Jurkat, Clone E6-1 (cell line): ENCODE measurements around the gene LRRC7.
"Not testable (repeated sequence)": the region's sequence is repeated elsewhere in the genome, so short reads cannot be mapped to it uniquely, and the experiment has no call there.

Source experiments
- DNase-seq: peaks from one replicate; pipeline ENCODE4 v3.0.0-alpha.2; 2011; ENCODE audit warnings: low read depth, low spot score
- H3K4me3 ChIP-seq: 2 replicates; pipeline ENCODE4 v1.5.1; 2011; ENCODE audit warnings: mild to moderate bottlenecking, low read length, control low read depth, moderate library complexity

The LRRC7 gene

DNA sequence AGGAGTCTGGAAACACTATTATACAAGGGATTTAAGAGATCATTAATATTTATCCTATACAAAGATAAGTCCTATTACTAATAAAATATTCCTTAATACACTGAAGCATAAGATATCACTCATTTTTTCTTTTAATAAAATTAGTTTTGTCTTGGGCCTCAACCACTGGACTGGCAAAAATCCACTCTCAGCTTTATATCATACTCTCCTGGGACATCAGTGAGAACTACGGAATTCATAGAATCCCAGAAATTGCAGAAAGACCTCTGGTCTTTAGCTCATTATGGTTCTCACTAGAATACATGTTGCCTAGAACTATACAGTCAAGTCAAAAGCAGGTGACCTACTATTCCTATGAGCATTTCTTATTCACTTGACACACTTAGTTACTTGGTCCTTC lies 352.7 kb downstream of the LRRC7 start:
- H3K4me3 ChIP-seq = no peak overlapping the region
- DNase-seq = no peak

DNA sequence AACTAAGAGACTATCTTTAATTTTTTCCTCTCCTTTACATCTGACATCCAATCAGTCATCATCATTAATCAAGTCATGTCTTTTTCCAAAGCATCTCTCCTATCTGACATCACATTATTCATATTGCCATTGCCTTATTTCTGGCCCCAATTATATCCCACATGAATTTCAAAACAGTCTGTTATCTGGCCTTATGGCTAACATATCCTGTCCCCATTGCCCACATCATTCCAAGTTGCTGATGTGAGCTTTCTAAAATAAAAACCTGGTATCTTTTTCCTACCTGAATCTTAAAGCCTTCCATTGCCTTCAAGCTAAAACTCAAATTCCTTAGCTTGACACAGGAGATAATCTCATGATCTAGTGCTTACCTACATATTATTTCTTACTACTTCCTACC lies 353.8 kb downstream of the LRRC7 start:
- no peak for DNase-seq
- no peak overlapping the region for H3K4me3 ChIP-seq

DNA sequence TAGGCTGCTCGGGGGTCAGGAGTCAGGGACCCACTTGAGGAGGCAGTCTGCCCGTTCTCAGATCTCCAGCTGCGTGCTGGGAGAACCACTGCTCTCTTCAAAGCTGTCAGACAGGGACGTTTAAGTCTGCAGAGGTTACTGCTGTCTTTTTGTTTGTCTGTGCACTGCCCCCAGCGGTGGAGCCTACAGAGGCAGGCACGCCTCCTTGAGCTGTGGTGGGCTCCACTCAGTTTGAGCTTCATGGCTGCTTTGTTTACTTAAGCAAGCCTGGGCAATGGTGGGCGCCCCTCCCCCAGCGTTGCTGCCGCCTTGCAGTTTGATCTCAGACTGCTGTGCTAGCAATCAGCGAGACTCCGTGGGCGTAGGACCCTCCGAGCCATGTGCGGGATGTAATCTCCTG lies 360.5 kb downstream of the LRRC7 start:
- not testable (repeated sequence) for H3K4me3 ChIP-seq, DNase-seq

DNA sequence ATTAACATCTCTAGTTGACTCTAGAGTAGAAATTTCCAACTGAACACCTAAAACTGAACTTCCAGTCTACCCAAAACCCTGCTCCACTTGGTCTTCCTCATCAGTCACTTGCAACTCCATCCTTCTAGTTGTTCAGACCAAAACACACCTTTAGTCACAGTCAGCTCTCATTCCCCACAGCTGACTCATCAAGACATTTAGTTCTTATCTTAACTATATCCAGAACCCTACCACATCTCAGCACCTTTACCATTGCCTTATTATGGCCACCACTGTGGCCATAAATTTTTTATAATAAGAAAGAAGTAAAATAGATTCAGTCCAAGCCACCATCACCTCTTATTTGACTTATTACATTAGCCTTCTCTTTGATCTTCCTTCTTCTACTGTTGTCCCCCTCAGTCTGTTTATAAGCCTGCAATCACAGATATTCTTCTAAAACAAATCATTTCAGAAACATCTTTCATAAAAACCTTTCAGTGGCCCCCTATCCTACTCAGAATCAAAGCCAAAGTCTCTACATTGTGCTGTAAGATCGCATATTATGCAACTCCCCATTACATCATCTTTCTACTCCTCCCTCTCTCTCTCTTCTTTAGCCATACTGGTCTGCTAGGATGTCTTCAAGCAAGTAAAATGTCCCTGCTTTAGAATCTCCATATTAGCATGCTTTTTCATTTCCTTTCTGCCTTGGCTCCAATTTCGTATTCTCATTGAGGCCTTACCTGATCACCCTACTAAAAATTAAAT lies 361.8 kb downstream of the LRRC7 start:
- no peak overlapping the region for H3K4me3 ChIP-seq
- no peak for DNase-seq

DNA sequence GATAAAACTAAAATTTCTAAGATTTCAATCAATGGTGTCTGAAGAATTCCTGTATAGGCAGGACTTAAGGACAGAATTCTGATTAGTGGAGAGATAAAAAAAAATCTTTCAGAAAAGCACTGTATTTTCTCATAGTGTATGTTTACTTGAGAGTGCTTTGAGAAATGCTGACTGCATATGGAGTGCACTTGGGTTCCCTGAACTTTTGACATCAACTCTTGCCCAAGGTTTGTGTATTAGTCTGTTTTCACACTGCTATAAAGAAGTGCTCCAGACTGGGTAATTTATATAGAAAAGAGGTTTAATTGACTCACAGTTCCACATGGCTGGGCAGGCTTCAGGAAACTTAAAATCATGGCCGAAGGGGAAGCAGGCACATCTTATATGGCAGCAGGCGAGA lies 362.7 kb downstream of the LRRC7 start:
- H3K4me3 ChIP-seq = no peak overlapping the region
- no peak for DNase-seq

DNA sequence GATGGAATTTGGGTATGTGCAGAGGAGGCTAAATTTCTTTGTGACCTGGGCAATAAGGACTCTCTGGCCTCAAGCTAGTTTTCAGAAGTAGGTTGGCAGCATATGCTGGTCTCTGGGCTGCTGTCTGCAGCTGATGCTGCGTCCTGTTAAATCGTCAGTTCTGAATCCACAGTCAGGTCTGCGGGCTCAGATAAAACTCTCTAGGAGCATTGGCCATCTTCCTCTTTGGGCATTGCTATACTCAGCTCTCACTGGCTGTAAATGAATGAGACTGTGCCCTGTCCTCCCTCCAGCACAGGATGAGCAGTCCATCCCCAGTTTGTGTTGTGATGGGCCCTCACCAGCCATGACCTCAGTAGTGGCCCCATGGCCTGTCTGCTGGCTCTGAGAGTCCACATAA lies 365.0 kb downstream of the LRRC7 start:
- no peak for DNase-seq
- H3K4me3 ChIP-seq = no peak overlapping the region

DNA sequence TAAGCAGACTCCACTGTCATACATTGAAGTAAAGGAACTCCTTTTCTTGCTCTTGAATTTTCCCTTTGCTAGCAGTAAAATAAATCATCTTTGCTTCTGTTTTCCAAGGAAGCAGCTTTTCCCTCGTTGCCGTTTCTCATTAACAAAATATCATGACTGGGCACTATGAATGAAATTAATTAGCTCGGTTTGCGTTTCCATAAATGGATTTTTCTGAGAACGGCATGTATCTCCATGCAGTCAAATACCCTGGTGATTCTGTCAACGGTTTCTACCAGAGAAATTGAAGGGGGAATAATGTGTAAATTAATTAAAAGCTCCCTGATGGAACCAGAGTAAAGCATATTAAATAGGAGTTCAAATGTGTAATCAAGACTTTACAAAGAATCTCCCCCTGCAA lies 372.5 kb downstream of the LRRC7 start:
- no peak for DNase-seq
- no peak overlapping the region for H3K4me3 ChIP-seq

DNA sequence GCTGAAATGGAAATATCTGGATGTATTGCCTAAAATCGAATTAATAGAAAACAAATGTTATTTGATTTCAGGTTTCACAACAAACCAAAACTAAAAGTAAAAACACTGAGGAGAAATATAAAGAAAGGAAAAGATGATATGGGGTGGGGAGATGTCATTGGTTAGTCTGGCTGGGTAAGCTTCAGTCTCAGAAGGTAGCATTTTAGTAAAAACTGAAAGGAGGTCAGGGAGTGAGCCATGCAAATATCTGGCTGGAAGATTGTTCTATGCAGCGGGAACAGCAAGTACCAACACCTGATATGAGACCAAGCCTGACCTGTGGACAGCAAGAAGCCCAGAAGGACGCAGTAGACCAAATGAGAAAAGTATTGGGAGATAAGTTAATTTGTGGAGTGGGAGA lies 373.1 kb downstream of the LRRC7 start:
- no peak overlapping the region for H3K4me3 ChIP-seq

DNA sequence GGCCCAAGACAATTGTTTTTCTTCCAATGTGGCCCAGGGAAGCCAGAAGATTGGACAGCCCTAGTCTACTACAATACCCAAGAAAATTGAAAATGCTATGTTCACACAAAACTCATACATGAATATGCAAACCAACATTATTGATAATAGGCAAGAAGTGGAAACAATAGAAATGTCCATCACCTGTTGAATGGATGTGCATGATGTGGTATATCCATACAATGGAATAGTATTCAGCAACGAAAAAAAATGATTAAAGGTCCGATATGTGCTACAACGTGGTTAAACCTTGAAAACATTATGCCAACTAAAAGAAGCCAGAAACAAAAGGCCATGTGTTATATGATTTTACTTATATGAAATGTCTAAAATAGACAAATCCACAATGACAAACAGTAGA lies 375.3 kb downstream of the LRRC7 start:
- no peak overlapping the region for H3K4me3 ChIP-seq
- DNase-seq = no peak

More for the DNA sequence above, 373.1 kb downstream of the LRRC7 start:
- DNase-seq = no peak

DNA sequence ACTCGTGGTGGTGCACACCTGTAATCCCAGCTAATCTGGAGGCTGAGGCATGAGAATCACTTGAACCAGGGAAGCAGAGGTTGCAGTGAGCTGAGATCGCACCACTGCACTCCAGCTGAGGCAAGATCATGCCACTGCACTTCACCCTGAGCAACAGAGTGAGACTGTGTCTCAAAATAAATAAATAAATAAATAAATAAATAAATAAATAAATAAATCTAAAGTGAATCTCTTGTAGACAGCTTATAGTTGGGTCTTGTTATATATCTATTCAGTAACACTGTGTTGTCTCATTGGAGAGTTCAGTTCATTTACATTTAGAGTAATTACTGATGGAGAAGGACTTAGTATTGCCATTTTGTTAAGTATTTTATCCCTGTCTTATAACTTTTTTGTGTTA lies 379.2 kb downstream of the LRRC7 start:
- DNase-seq = no peak

DNA sequence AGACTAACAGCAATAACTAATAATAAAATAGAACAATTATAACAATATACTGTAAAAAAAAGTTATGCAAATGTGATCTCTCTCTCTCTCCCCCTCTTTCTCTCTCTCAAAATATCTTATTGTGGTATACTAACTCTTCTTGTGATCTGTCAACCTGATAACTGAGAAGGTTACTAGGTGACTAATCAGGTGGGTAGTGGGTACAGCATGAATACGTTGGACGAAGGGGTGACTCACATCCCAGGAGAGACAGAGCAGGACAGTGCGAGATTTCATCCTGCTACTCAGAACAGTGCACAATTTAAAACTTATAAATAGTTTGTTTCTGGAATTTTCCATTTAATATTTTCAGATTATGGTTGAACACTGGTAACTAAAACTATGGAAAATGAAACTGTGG lies 380.1 kb downstream of the LRRC7 start:
- H3K4me3 ChIP-seq = no peak overlapping the region
- no peak for DNase-seq

More for the DNA sequence above, 379.2 kb downstream of the LRRC7 start:
- no peak overlapping the region for H3K4me3 ChIP-seq

DNA sequence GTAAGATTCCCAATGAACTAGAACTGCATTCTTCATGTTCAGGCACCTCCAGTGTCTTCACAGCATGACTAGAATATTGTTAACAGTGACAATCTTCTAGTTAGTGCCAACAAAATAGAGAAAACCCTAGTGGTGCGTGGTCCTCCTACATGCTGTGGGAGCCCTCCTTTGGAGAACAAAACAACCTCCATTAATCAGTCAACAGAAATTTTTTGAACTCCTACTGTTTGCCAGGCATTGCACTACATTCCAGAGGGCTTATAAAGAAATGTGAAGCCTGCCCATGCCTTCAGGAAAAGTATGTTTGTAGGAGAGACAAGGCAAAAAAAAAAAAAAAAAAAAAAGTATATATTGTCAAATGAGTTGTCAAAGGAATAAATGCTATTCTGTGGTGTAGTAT lies 385.0 kb downstream of the LRRC7 start:
- DNase-seq = no peak
- H3K4me3 ChIP-seq = no peak overlapping the region

DNA sequence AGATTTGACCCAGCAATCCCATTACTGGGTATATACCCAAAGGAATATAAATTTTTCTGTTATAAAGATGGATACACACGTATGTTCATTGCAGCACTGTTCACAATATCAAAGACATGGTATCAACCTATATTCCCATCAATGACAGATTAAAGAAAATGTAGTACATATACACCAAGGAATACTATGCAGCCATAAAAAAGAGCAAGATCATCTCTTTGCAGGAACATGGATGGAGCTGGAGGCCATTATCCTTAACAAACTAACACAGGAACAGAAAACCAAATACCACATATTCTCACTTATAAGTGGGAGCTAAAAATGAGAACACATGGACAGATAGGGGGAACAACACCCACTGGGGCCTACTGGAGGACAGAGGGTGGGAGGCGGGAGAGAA lies 394.7 kb downstream of the LRRC7 start:
- DNase-seq = not testable (repeated sequence)

DNA sequence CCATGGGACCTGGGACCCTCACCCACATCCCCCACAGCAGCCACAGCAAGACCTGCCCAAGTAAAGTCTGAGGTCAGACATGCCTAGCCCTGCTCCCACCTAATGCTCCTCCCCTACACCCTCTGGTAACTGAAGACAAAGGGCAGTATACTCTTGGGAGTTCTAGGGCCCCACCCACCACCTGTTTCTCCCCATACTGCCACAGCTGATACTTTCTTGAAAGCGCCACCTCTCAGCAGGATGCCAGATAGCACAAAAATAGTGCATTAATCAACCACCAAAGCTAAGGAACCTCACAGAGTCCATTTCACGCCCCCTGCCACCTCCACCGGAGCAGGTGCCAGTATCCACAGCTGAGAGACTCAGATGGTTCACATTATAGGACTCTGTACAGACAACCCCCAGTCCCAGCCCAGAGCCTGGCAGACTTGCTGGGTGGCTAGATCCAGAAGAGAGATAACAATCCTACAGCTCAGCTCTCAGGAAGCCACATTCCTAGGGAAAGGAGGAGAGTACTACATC lies 399.6 kb downstream of the LRRC7 start:
- H3K4me3 ChIP-seq = no peak overlapping the region
- no peak for DNase-seq

More for the DNA sequence above, 394.7 kb downstream of the LRRC7 start:
- H3K4me3 ChIP-seq = not testable (repeated sequence)

DNA sequence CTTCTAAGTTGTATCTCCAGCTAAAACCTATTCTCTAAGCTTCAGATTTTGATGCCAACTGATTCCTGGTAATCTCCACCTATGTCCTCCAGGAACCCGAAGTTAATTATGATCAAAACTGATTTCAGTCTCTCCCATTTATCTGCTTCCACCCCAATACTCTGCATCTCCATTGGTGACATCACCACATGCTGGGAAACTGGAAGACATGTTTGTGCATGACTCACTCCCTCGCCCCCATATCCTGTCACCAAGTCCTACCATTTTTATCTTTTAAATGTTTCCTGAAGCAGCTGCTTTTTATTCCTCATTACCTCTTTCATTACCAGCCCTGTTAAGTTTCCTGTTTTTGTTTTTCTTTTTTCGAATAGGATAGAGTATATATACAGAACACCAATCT lies 409.2 kb downstream of the LRRC7 start:
- H3K4me3 ChIP-seq = no peak overlapping the region
- no peak for DNase-seq

DNA sequence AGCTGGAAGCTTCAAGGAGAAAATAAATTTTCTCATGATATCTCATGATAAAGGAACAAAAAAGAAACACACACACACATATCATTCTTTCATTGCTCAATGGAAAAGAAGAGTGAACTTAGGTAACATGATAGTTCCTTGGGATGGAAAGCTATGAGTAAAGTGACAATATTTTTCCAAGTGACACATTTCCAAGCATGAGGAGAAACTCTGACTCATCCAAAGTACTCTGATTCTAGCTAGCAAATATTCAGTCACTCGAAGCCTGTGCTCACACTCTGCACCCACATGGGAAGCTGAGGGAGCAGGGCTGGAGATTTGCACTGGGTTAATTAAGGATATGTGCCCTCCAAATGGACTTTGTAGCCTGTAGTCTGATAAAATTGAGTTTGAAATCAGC lies 415.3 kb downstream of the LRRC7 start:
- no peak overlapping the region for H3K4me3 ChIP-seq
- DNase-seq = no peak

DNA sequence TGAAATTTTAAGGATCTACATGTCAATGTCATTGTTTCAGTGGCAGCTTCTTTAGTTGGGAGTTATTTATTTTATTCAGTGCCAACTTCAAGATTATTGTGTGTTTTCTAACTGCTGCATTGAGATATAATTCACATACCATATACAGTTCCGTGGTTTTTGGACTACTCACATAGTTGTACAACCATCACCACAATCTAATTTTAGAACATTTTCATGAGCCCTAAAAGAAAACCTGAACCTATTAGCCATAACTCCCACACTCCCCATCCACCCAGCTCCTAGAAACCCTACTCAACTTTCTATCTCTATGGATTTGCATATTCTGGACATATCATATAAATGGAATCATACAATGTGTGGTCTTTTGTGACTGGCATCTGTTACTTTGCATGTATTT lies 417.7 kb downstream of the LRRC7 start:
- no peak overlapping the region for H3K4me3 ChIP-seq
- DNase-seq = no peak

DNA sequence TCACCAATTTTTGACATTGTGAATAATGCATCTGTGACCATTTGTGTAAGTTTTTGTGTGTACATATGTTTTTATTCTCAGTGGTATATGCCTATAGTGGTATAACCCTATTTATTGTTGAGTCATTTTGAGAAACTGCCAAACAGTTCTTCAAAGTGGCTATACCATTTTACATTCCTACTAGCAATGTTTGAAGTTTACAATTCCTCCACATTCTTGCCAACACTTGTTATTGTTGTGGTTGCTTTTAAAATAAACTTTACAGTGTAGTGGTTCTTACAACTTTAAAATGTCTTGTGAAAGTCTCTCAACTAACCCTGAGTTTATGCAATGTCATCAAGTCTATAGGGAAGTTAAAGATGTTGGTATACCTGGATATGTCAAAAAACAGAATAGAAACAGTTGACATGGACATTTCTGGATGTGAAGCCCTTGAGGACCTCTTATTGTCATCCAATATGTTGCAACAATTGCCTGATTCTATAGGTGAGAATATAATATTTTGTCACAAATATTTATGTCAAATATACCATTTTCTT lies 418.2 kb downstream of the LRRC7 start:
- H3K4me3 ChIP-seq = no peak overlapping the region
- no peak for DNase-seq

DNA sequence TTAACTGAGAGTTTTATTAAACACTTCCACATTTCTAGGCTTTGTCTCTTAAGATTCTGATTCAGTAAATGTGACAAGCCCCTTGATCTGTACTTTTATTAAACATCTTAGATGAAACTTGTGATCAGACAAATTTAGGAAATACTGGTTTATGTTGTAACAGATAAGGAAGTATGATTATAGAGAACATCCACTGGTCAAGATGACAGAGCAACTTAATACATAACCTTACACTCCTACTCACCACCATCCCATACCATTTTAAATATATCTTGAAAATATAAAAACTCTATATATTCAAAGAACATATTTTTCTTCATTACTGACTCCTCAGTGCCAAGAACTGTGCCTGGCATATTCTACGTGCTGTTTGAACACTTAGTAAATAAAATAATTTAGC lies 420.2 kb downstream of the LRRC7 start:
- no peak for DNase-seq
- no peak overlapping the region for H3K4me3 ChIP-seq

DNA sequence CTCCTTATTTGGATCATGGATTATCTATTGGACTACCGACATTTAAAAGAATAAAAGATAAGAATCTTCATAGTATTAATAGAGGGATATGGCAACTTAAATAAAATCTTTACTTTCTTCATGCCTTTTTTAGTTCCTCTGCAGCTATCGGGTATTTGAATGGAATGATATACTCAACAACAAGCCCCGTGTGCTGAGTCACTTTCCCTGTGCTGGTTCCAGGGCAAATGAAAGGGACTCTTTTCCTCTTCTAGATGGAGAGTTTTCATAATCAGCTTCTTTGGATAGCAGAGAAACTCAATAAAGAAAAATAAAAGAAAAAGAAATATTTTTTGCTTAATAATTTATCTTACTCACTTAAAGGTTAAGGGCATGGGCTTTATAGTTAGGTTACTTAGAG lies 423.9 kb downstream of the LRRC7 start:
- DNase-seq = no peak
- H3K4me3 ChIP-seq = no peak overlapping the region

DNA sequence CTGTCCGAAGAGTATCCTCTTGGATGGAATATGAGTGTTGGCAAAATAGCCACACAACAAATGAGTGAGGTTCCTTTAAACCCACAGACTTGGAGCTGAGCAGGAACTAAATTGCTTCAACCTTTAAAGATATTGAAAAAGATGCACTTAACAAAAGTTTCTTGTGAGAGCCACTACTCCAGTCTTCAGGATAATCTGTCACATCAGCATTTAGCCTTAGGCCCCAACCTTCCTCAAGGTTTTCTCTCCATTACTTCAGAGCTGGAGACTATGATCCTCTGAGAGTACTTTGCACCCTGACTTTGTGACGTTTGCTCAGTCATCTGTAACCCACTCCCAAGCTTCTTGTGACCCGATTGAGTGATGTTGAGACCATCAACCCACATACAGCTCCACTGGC lies 424.9 kb downstream of the LRRC7 start:
- H3K4me3 ChIP-seq = no peak overlapping the region
- DNase-seq = no peak
